ENCODE data around the gene BNC2. TPM values are rescaled to one million over a fixed set of nuclear protein-coding genes. Genes with fewer than 3 reads are reported as not detected.

Gene BNC2
- total and polyA plus RNA-seq, 7 experiments from 2014 or later: 0.05 to 1.5 (median 0.59) TPM; not detected in 3

DNA sequence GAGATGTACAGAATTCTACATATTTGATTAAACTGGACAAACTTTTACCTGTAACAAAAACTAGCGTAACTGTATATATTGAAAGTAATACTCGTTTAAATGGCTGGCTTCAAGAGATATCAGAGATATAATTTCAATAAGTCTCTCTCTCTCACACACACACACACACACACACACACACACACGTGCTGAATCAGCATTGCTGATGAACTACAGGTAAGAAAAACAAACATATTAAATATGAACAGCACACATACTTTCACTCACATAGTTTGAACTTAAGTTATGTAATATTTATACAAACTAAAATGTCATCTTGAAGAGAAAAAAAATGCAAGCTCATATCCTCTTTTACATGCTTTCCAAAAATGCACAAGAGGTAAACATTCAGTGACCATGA lies 145.4 kb downstream of the BNC2 start:
- intact Hi-C loops (cut with micrococcal nuclease): no loop called here
- no peak overlapping the region for H3K4me3 ChIP-seq (ENCODE audit: low read length)
- H3K27ac ChIP-seq (ENCODE audit: low read depth, low read length): no peak overlapping the region
- no peaks in the 10 kb centered on the region for H3K9me3 ChIP-seq (ENCODE audit: control insufficient read depth in 2 of 3, low read length in 3 of 3)
- ATAC-seq (no peak), DNase-seq (no peak)
- Mint-ChIP-seq H3K27ac (no peak overlapping the region), H3K36me3 (no peaks in the 10 kb centered on the region), H3K27me3 (peaks cover 39 to 49% (median 44%) of the 10 kb centered on the region in 5 donors), H3K9me3 (peaks cover 0 to 11% (median 0%) of the 10 kb centered on the region in 11 donors), H3K4me1 (peaks cover 0 to 8% (median 0%) of the 10 kb centered on the region in 7 donors), H3K4me3 (no peak overlapping the region)
- ChIA-PET POLR2A (no interaction called here), CTCF (no interaction called here)
- no peaks in the 10 kb centered on the region for H3K36me3 ChIP-seq (ENCODE audit: control insufficient read depth in 2 of 3, insufficient read depth in 3 of 3, low read length in 3 of 3)
- no peaks in the 10 kb centered on the region for H3K4me1 ChIP-seq (ENCODE audit: control insufficient read depth in 2 of 2, insufficient read depth in 2 of 2, low read length in 2 of 2)
- no peaks in the 10 kb centered on the region for H3K27me3 ChIP-seq (ENCODE audit: control insufficient read depth in 2 of 2, insufficient read depth in 2 of 2, low read length in 2 of 2)

DNA sequence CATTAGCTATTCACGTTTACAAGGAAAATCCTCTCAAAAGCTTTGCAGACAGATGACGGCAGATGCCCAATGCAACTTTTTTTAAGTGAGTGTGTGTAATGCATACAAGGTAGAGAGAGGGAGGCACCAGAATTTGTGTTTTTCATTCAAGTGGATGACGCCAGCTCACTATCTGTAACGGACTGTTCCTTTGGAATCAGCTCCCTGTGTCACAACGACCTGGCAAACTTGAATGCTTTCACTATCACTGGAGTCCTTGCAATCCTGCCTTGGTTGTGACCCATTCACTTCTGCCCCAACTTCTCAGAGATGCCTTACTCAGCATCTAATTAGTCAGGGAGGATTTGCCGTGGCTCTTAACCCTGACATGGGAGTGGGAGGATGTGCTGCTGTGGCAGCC lies 148.5 kb downstream of the BNC2 start:
- H3K4me1 Mint-ChIP-seq: peaks cover 0 to 3% (median 0%) of the 10 kb centered on the region in 7 donors
- peaks cover 14 to 23% (median 18%) of the 10 kb centered on the region in 5 donors for H3K27me3 Mint-ChIP-seq
- CTCF ChIA-PET: no interaction called here
- peaks cover 0 to 7% (median 0%) of the 10 kb centered on the region in 11 donors for H3K9me3 Mint-ChIP-seq
- Histone ChIP-seq H3K27ac (ENCODE audit: low read depth, low read length) (no peak overlapping the region), H3K9me3 (ENCODE audit: control insufficient read depth in 2 of 3, low read length in 3 of 3) (no peaks in the 10 kb centered on the region), H3K36me3 (ENCODE audit: control insufficient read depth in 2 of 3, insufficient read depth in 3 of 3, low read length in 3 of 3) (no peaks in the 10 kb centered on the region), H3K4me1 (ENCODE audit: control insufficient read depth in 2 of 2, insufficient read depth in 2 of 2, low read length in 2 of 2) (no peaks in the 10 kb centered on the region), H3K27me3 (ENCODE audit: control insufficient read depth in 2 of 2, insufficient read depth in 2 of 2, low read length in 2 of 2) (no peaks in the 10 kb centered on the region), H3K4me3 (ENCODE audit: low read length) (no peak overlapping the region)
- no peak for ATAC-seq
- no peaks in the 10 kb centered on the region for H3K36me3 Mint-ChIP-seq
- no peak for DNase-seq
- H3K27ac Mint-ChIP-seq: no peak overlapping the region
- intact Hi-C loops (cut with micrococcal nuclease): no loop called here
- POLR2A ChIA-PET: no interaction called here
- no peak overlapping the region for H3K4me3 Mint-ChIP-seq

DNA sequence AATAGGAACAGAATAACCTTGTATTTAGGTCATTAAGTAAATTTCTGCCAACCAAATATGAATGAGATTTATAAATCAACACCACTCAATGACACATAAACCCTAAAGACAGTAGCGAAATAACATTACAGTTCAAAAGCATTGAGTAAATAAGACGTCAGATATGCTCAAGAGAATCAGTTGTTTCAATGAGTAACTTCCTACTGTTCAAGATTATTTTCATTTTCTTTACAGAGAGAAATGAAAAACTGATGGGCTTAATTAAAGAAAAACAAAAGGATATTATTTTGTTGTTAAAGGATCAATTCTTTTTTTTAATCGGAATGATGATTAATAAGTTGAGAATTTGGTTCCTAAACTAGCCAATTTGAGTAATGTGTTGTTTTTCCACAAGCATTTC lies 150.1 kb downstream of the BNC2 start:
- intact Hi-C loops (cut with micrococcal nuclease): no loop called here
- peaks cover 0 to 8% (median 4%) of the 10 kb centered on the region in 5 donors for H3K27me3 Mint-ChIP-seq
- Histone ChIP-seq H3K9me3 (ENCODE audit: control insufficient read depth in 2 of 3, low read length in 3 of 3) (no peaks in the 10 kb centered on the region), H3K27me3 (ENCODE audit: control insufficient read depth in 2 of 2, insufficient read depth in 2 of 2, low read length in 2 of 2) (no peaks in the 10 kb centered on the region), H3K36me3 (ENCODE audit: control insufficient read depth in 2 of 3, insufficient read depth in 3 of 3, low read length in 3 of 3) (no peaks in the 10 kb centered on the region), H3K27ac (ENCODE audit: low read depth, low read length) (no peak overlapping the region), H3K4me3 (ENCODE audit: low read length) (no peak overlapping the region), H3K4me1 (ENCODE audit: control insufficient read depth in 2 of 2, insufficient read depth in 2 of 2, low read length in 2 of 2) (no peaks in the 10 kb centered on the region)
- H3K36me3 Mint-ChIP-seq: no peaks in the 10 kb centered on the region
- peaks cover 0 to 3% (median 0%) of the 10 kb centered on the region in 11 donors for H3K9me3 Mint-ChIP-seq
- POLR2A ChIA-PET: no interaction called here
- H3K27ac Mint-ChIP-seq: no peak overlapping the region
- no peak overlapping the region for H3K4me3 Mint-ChIP-seq
- no peaks in the 10 kb centered on the region for H3K4me1 Mint-ChIP-seq
- no peak for ATAC-seq
- DNase-seq: no peak
- CTCF ChIA-PET: no interaction called here

DNA sequence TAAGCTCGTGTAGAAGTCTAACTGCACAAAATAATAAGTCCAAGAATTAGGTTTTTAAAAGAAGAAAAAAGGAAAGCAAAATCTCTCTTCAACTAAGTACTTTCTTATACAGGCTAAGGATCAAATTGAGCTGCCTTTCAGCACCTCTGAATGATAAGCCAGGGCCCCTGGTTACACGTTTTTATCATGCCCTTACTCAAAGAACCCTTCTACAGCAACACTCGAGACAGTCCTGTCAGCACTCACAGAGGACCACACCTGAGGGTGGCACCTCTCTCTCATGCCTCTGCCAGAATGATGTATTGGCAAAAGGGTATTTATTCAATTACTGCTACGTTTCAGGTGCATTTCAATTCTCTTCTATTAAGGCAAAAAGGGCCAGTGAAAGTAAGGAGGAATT lies 150.5 kb downstream of the BNC2 start:
- Histone ChIP-seq H3K27ac (ENCODE audit: low read depth, low read length) (no peak overlapping the region), H3K9me3 (ENCODE audit: control insufficient read depth in 2 of 3, low read length in 3 of 3) (no peaks in the 10 kb centered on the region), H3K36me3 (ENCODE audit: control insufficient read depth in 2 of 3, insufficient read depth in 3 of 3, low read length in 3 of 3) (no peaks in the 10 kb centered on the region), H3K4me3 (ENCODE audit: low read length) (no peak overlapping the region), H3K27me3 (ENCODE audit: control insufficient read depth in 2 of 2, insufficient read depth in 2 of 2, low read length in 2 of 2) (no peaks in the 10 kb centered on the region), H3K4me1 (ENCODE audit: control insufficient read depth in 2 of 2, insufficient read depth in 2 of 2, low read length in 2 of 2) (no peaks in the 10 kb centered on the region)
- intact Hi-C loops (cut with micrococcal nuclease): no loop called here
- Mint-ChIP-seq H3K27me3 (peaks cover 0 to 4% (median 0%) of the 10 kb centered on the region in 5 donors), H3K4me3 (no peak overlapping the region), H3K4me1 (no peaks in the 10 kb centered on the region), H3K36me3 (no peaks in the 10 kb centered on the region), H3K9me3 (peaks cover 0 to 3% (median 0%) of the 10 kb centered on the region in 11 donors), H3K27ac (no peak overlapping the region)
- DNase-seq: no peak
- POLR2A ChIA-PET: no interaction called here
- no peak for ATAC-seq
- CTCF ChIA-PET: no interaction called here

DNA sequence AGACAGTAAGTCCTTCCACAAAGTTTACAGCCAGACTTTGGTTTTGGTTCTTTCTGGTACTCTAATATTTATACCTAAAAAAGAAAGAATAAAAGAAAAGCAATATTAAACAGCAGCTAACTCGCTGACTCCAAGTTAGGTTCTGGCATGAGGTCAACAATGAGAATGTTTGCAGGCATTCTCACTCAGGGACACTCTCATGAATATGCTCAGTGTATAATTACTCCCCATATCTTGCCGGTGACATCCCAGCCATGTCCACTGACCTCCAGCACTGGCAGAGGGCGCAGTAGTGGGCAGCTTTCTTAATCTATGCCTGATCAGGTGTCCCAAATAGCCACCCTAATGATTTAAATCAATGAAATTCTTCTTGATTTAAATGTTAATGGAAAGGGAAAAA lies 151.5 kb downstream of the BNC2 start:
- H3K27me3 Mint-ChIP-seq: no peaks in the 10 kb centered on the region
- no peaks in the 10 kb centered on the region for H3K27me3 ChIP-seq (ENCODE audit: control insufficient read depth in 2 of 2, insufficient read depth in 2 of 2, low read length in 2 of 2)
- ChIA-PET CTCF (no interaction called here), POLR2A (no interaction called here)
- H3K9me3 Mint-ChIP-seq: peaks cover 0 to 4% (median 0%) of the 10 kb centered on the region in 11 donors
- H3K4me1 ChIP-seq (ENCODE audit: control insufficient read depth in 2 of 2, insufficient read depth in 2 of 2, low read length in 2 of 2): no peaks in the 10 kb centered on the region
- intact Hi-C loops (cut with micrococcal nuclease): no loop called here
- no peaks in the 10 kb centered on the region for H3K36me3 Mint-ChIP-seq
- no peaks in the 10 kb centered on the region for H3K4me1 Mint-ChIP-seq
- no peak overlapping the region for H3K4me3 Mint-ChIP-seq
- no peak for DNase-seq
- no peaks in the 10 kb centered on the region for H3K36me3 ChIP-seq (ENCODE audit: control insufficient read depth in 2 of 3, insufficient read depth in 3 of 3, low read length in 3 of 3)
- H3K27ac Mint-ChIP-seq: no peak overlapping the region
- H3K4me3 ChIP-seq (ENCODE audit: low read length): no peak overlapping the region
- no peak for ATAC-seq
- H3K27ac ChIP-seq (ENCODE audit: low read depth, low read length): no peak overlapping the region
- no peaks in the 10 kb centered on the region for H3K9me3 ChIP-seq (ENCODE audit: control insufficient read depth in 2 of 3, low read length in 3 of 3)

DNA sequence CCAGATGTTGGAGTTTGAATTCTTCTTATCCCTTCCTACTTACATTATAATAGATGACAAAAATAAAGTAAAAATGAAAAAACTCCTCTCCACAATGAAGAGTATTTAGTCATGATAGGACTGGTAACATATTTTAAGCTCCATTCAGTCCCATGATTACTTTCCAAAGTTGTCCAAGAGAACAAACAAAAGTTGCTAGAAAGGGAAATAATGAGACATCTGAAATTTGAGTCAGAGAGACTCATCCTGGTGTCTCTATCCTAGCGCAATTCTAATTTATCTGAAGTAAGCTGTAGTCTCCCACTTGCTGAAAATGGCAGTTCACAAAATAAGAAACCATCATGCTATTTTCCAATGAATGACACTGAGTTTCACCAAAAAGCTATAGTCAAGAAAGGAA lies 152.2 kb downstream of the BNC2 start:
- CTCF ChIA-PET: no interaction called here
- H3K4me1 Mint-ChIP-seq: no peaks in the 10 kb centered on the region
- POLR2A ChIA-PET: no interaction called here

DNA sequence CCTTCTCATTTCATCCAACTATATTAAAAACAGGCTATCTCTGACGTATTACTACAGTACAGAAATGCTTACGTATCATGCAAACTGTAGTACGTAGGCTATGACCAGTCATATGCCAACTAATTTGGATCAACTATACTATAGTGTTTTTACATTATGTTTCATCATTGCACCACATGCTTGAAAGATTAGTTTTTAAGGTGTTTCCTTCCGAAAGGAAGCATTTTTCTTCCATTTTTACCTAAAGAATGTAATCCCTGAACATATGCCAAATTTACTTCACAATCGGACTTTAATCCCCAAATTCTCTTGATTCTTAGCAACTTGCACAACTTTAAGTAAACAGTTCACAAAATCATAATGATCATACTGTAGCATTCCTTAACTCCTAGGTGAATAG lies 153.9 kb downstream of the BNC2 start:
- Histone ChIP-seq H3K9me3 (ENCODE audit: control insufficient read depth in 2 of 3, low read length in 3 of 3) (no peaks in the 10 kb centered on the region), H3K4me1 (ENCODE audit: control insufficient read depth in 2 of 2, insufficient read depth in 2 of 2, low read length in 2 of 2) (no peaks in the 10 kb centered on the region), H3K27me3 (ENCODE audit: control insufficient read depth in 2 of 2, insufficient read depth in 2 of 2, low read length in 2 of 2) (no peaks in the 10 kb centered on the region), H3K27ac (ENCODE audit: low read depth, low read length) (no peak overlapping the region), H3K4me3 (ENCODE audit: low read length) (no peak overlapping the region), H3K36me3 (ENCODE audit: control insufficient read depth in 2 of 3, insufficient read depth in 3 of 3, low read length in 3 of 3) (no peaks in the 10 kb centered on the region)
- no peak overlapping the region for H3K27ac Mint-ChIP-seq
- intact Hi-C loops (cut with micrococcal nuclease): no loop called here
- ATAC-seq (no peak), DNase-seq (no peak)
- CTCF ChIA-PET: no interaction called here
- H3K27me3 Mint-ChIP-seq: no peaks in the 10 kb centered on the region
- H3K4me1 Mint-ChIP-seq: no peaks in the 10 kb centered on the region
- H3K4me3 Mint-ChIP-seq: no peak overlapping the region
- H3K36me3 Mint-ChIP-seq: no peaks in the 10 kb centered on the region
- peaks cover 0 to 5% (median 0%) of the 10 kb centered on the region in 11 donors for H3K9me3 Mint-ChIP-seq
- POLR2A ChIA-PET: no interaction called here

More for the DNA sequence above, 152.2 kb downstream of the BNC2 start:
- H3K9me3 ChIP-seq (ENCODE audit: control insufficient read depth in 2 of 3, low read length in 3 of 3): no peaks in the 10 kb centered on the region
- no peak overlapping the region for H3K4me3 ChIP-seq (ENCODE audit: low read length)
- intact Hi-C loops (cut with micrococcal nuclease): no loop called here
- Mint-ChIP-seq H3K4me3 (no peak overlapping the region), H3K9me3 (peaks cover 0 to 4% (median 0%) of the 10 kb centered on the region in 11 donors), H3K27ac (no peak overlapping the region), H3K27me3 (no peaks in the 10 kb centered on the region), H3K36me3 (no peaks in the 10 kb centered on the region)
- ATAC-seq (no peak), DNase-seq (no peak)
- H3K27me3 ChIP-seq (ENCODE audit: control insufficient read depth in 2 of 2, insufficient read depth in 2 of 2, low read length in 2 of 2): no peaks in the 10 kb centered on the region
- H3K4me1 ChIP-seq (ENCODE audit: control insufficient read depth in 2 of 2, insufficient read depth in 2 of 2, low read length in 2 of 2): no peaks in the 10 kb centered on the region
- no peak overlapping the region for H3K27ac ChIP-seq (ENCODE audit: low read depth, low read length)
- no peaks in the 10 kb centered on the region for H3K36me3 ChIP-seq (ENCODE audit: control insufficient read depth in 2 of 3, insufficient read depth in 3 of 3, low read length in 3 of 3)

Data from naive thymus-derived CD4-positive, alpha-beta T cell (primary cell).